Activated CD4-positive, alpha-beta T cell treated with anti-CD3 and anti-CD28 coated beads, Interleukin-2, amount 10 ng/mL, durations not matched to agents 7 days and 5 days (primary cell): ENCODE data around the gene TNN. TPM values are rescaled to one million over a fixed set of nuclear protein-coding genes. Genes with fewer than 3 reads are reported as not detected.

Experiments
- CTCF ChIA-PET: fragments of 350-600 bp; sonication (Branson Sonifier 250); formaldehyde crosslinking; loops from one replicate; lab custom pipeline; 2021; ENCODE audit warnings: antibody characterized with exemption; lab: Charles Lee
- POLR2A ChIA-PET: fragments of 350-600 bp; sonication (Branson Sonifier 250); formaldehyde crosslinking; loops from one replicate; lab custom pipeline; 2021; ENCODE audit warnings: antibody characterized with exemption; lab: Charles Lee
- DNase-seq: peaks from one replicate; pipeline ENCODE4 v3.0.0-alpha.2; 2020
- H3K27ac Mint-ChIP-seq: one replicate; pipeline ENCODE4 v1.8.0; 2021; ENCODE audit warnings: mild to moderate bottlenecking, moderate library complexity, mixed read lengths
- H3K27me3 Mint-ChIP-seq: one replicate; pipeline ENCODE4 v1.8.0; 2021; ENCODE audit warnings: mixed read lengths
- H3K36me3 Mint-ChIP-seq: one replicate; pipeline ENCODE4 v1.8.0; 2021; ENCODE audit warnings: low read depth, mixed read lengths
- H3K4me1 Mint-ChIP-seq: one replicate; pipeline ENCODE4 v1.8.0; 2021; ENCODE audit warnings: mixed read lengths
- H3K4me3 Mint-ChIP-seq: one replicate; pipeline ENCODE4 v1.8.0; 2021; ENCODE audit warnings: mild to moderate bottlenecking, moderate library complexity, mixed read lengths
- H3K9me3 Mint-ChIP-seq: one replicate; pipeline ENCODE4 v1.8.0; 2021; ENCODE audit warnings: mixed read lengths
- total RNA-seq, 2 experiments: library from RNA; stranded (reverse); gene quantifications; one replicate each; pipeline ENCODE4 v1.2.3, GENCODE V29; 2021

TNN gene
- total RNA-seq, 2 experiments from 2014 or later: not detected

- Mint-ChIP-seq H3K4me1 (peaks cover 19% of the 10 kb centered on the region), H3K36me3 (no peaks in the 10 kb centered on the region), H3K4me3 (no peak overlapping the region), H3K9me3 (no peaks in the 10 kb centered on the region), H3K27me3 (peaks cover 5% of the 10 kb centered on the region), H3K27ac (no peak overlapping the region)
- DNase-seq: no peak
- POLR2A ChIA-PET: no interaction called here
- CTCF ChIA-PET: no interaction called here
Observed at GRCh38 chr1:175073061-175073460, 5.4 kb downstream of the TNN start.

- H3K36me3 Mint-ChIP-seq: no peaks in the 10 kb centered on the region
- no peaks in the 10 kb centered on the region for H3K9me3 Mint-ChIP-seq
- ChIA-PET CTCF (no interaction called here), POLR2A (no interaction called here)
- no peak for DNase-seq
- peaks cover 19% of the 10 kb centered on the region for H3K4me1 Mint-ChIP-seq
- no peak overlapping the region for H3K4me3 Mint-ChIP-seq
- no peak overlapping the region for H3K27ac Mint-ChIP-seq
- peaks cover 5% of the 10 kb centered on the region for H3K27me3 Mint-ChIP-seq
Observed at GRCh38 chr1:175073633-175074032, 6.0 kb downstream of the TNN start.

GRCh38 chr1:175075572-175076568 is 8.2 kb downstream of the TNN start:
- ChIA-PET POLR2A (no interaction called here), CTCF (interaction anchor here (0.6 kb wide), 1 partner anchor 42 kb away, joined by 4 read pairs; no protein-coding TSS in a partner anchor)
- H3K27ac Mint-ChIP-seq: no peak overlapping the region
- H3K4me1 Mint-ChIP-seq: peaks cover 19% of the 10 kb centered on the region
- H3K9me3 Mint-ChIP-seq: no peaks in the 10 kb centered on the region
- H3K4me3 Mint-ChIP-seq: no peak overlapping the region
- DNase-seq: no peak
- H3K27me3 Mint-ChIP-seq: no peaks in the 10 kb centered on the region
- H3K36me3 Mint-ChIP-seq: no peaks in the 10 kb centered on the region

GRCh38 chr1:175077356-175078030 is 9.9 kb downstream of the TNN start:
- no peaks in the 10 kb centered on the region for H3K9me3 Mint-ChIP-seq
- no peak for DNase-seq
- H3K27me3 Mint-ChIP-seq: no peaks in the 10 kb centered on the region
- H3K4me3 Mint-ChIP-seq: no peak overlapping the region
- ChIA-PET CTCF (interaction anchor here (0.5 to 1.4 kb wide), 2 partner anchors 12 to 987 kb away, joined by 3 read pairs; no protein-coding TSS in a partner anchor), POLR2A (interaction anchor here (1.0 kb wide), 1 partner anchor 78 kb away, joined by 3 read pairs; no protein-coding TSS in a partner anchor)
- H3K36me3 Mint-ChIP-seq: no peaks in the 10 kb centered on the region
- H3K4me1 Mint-ChIP-seq: peaks cover 5% of the 10 kb centered on the region
- H3K27ac Mint-ChIP-seq: no peak overlapping the region

- no peak for DNase-seq
- Mint-ChIP-seq H3K9me3 (no peaks in the 10 kb centered on the region), H3K4me3 (no peak overlapping the region), H3K4me1 (no peaks in the 10 kb centered on the region), H3K27me3 (no peaks in the 10 kb centered on the region), H3K27ac (no peak overlapping the region), H3K36me3 (no peaks in the 10 kb centered on the region)
- ChIA-PET CTCF (interaction anchor here (0.5 to 1.4 kb wide), 2 partner anchors 11 to 675 kb away, joined by 3 read pairs; no protein-coding TSS in a partner anchor), POLR2A (interaction anchor here (1.0 kb wide), 1 partner anchor 76 kb away, joined by 3 read pairs; no protein-coding TSS in a partner anchor)
Observed at GRCh38 chr1:175078629-175079028, 11.0 kb downstream of the TNN start.

GRCh38 chr1:175079338-175079737 is 11.7 kb downstream of the TNN start:
- Mint-ChIP-seq H3K27me3 (no peaks in the 10 kb centered on the region), H3K9me3 (no peaks in the 10 kb centered on the region), H3K27ac (no peak overlapping the region), H3K4me3 (no peak overlapping the region), H3K36me3 (no peaks in the 10 kb centered on the region), H3K4me1 (no peaks in the 10 kb centered on the region)
- ChIA-PET CTCF (no interaction called here), POLR2A (no interaction called here)
- DNase-seq: no peak

- Mint-ChIP-seq H3K9me3 (no peaks in the 10 kb centered on the region), H3K27ac (no peak overlapping the region), H3K4me1 (no peaks in the 10 kb centered on the region), H3K4me3 (no peak overlapping the region), H3K36me3 (no peaks in the 10 kb centered on the region), H3K27me3 (no peaks in the 10 kb centered on the region)
- DNase-seq: no peak
- ChIA-PET CTCF (no interaction called here), POLR2A (no interaction called here)
Observed at GRCh38 chr1:175080030-175080429, 12.4 kb downstream of the TNN start.

GRCh38 chr1:175081983-175082382 is 14.3 kb downstream of the TNN start:
- no peaks in the 10 kb centered on the region for H3K4me1 Mint-ChIP-seq
- CTCF ChIA-PET: interaction anchor here (1.3 kb wide), 1 partner anchor 9 kb away, joined by 3 read pairs; no protein-coding TSS in a partner anchor
- no peak overlapping the region for H3K4me3 Mint-ChIP-seq
- no peaks in the 10 kb centered on the region for H3K9me3 Mint-ChIP-seq
- H3K36me3 Mint-ChIP-seq: no peaks in the 10 kb centered on the region
- no peak for DNase-seq
- peaks cover 6% of the 10 kb centered on the region for H3K27me3 Mint-ChIP-seq
- H3K27ac Mint-ChIP-seq: no peak overlapping the region
- POLR2A ChIA-PET: no interaction called here

- ChIA-PET POLR2A (no interaction called here), CTCF (no interaction called here)
- Mint-ChIP-seq H3K4me1 (no peaks in the 10 kb centered on the region), H3K36me3 (no peaks in the 10 kb centered on the region), H3K27ac (no peak overlapping the region), H3K9me3 (no peaks in the 10 kb centered on the region), H3K4me3 (no peak overlapping the region), H3K27me3 (peaks cover 10% of the 10 kb centered on the region)
- no peak for DNase-seq
Observed at GRCh38 chr1:175088525-175088951, 20.9 kb downstream of the TNN start.

- ChIA-PET POLR2A (no interaction called here), CTCF (interaction anchor here (0.9 to 1.1 kb wide), 2 partner anchors 11 to 23 kb away, joined by 3 read pairs; no protein-coding TSS in a partner anchor)
- no peak overlapping the region for H3K4me3 Mint-ChIP-seq
- H3K4me1 Mint-ChIP-seq: no peaks in the 10 kb centered on the region
- no peak overlapping the region for H3K27ac Mint-ChIP-seq
- no peaks in the 10 kb centered on the region for H3K9me3 Mint-ChIP-seq
- peaks cover 10% of the 10 kb centered on the region for H3K27me3 Mint-ChIP-seq
- no peaks in the 10 kb centered on the region for H3K36me3 Mint-ChIP-seq
- no peak for DNase-seq
Observed at GRCh38 chr1:175089136-175089718, 21.6 kb downstream of the TNN start.

- POLR2A ChIA-PET: no interaction called here
- CTCF ChIA-PET: interaction anchor here (0.7 to 1.0 kb wide), 2 partner anchors 9 to 10 kb away, joined by 3 read pairs; no protein-coding TSS in a partner anchor
- no peaks in the 10 kb centered on the region for H3K4me1 Mint-ChIP-seq
- H3K9me3 Mint-ChIP-seq: no peaks in the 10 kb centered on the region
- H3K36me3 Mint-ChIP-seq: no peaks in the 10 kb centered on the region
- H3K27ac Mint-ChIP-seq: no peak overlapping the region
- no peak for DNase-seq
- peaks cover 10% of the 10 kb centered on the region for H3K27me3 Mint-ChIP-seq
- no peak overlapping the region for H3K4me3 Mint-ChIP-seq
Observed at GRCh38 chr1:175090780-175091179, 23.1 kb downstream of the TNN start.

- no peaks in the 10 kb centered on the region for H3K4me1 Mint-ChIP-seq
- no peak overlapping the region for H3K27ac Mint-ChIP-seq
- no peaks in the 10 kb centered on the region for H3K36me3 Mint-ChIP-seq
- ChIA-PET CTCF (no interaction called here), POLR2A (no interaction called here)
- no peak for DNase-seq
- H3K9me3 Mint-ChIP-seq: no peaks in the 10 kb centered on the region
- no peak overlapping the region for H3K4me3 Mint-ChIP-seq
- peaks cover 3% of the 10 kb centered on the region for H3K27me3 Mint-ChIP-seq
Observed at GRCh38 chr1:175094626-175095025, 27.0 kb downstream of the TNN start.
